ENCODE results near the gene TRAM2. TPM values are rescaled to one million over a fixed set of nuclear protein-coding genes. Genes with fewer than 3 reads are reported as not detected.

TRAM2 gene
- total RNA-seq, 1 donor from 2014 or later, result 56.3 TPM

GRCh38 chr6:52547647-52548352 lies 29.1 kb downstream of the TRAM2 start:
- DNase-seq (ENCODE audit: low spot score), result no peak

- no peak for DNase-seq (ENCODE audit: low spot score)
Observed at GRCh38 chr6:52546678-52547077, 30.2 kb downstream of the TRAM2 start.

- no peak for DNase-seq (ENCODE audit: low spot score)
Observed at GRCh38 chr6:52546192-52546591, 30.7 kb downstream of the TRAM2 start.

- no peak for DNase-seq (ENCODE audit: low spot score)
Observed at GRCh38 chr6:52545406-52546119, 31.3 kb downstream of the TRAM2 start.

- no peak for DNase-seq (ENCODE audit: low spot score)
Observed at GRCh38 chr6:52544602-52545405, 32.1 kb downstream of the TRAM2 start.

- peak; percentile 60 for DNase-seq (ENCODE audit: low spot score)
Observed at GRCh38 chr6:52543729-52544601, 32.9 kb downstream of the TRAM2 start.

- no peak for DNase-seq (ENCODE audit: low spot score)
Observed at GRCh38 chr6:52543262-52543661, 33.6 kb downstream of the TRAM2 start.

GRCh38 chr6:52541135-52541534 lies 35.7 kb downstream of the TRAM2 start:
- no peak for DNase-seq (ENCODE audit: low spot score)

GRCh38 chr6:52540286-52540902 lies 36.5 kb downstream of the TRAM2 start:
- no peak for DNase-seq (ENCODE audit: low spot score)

GRCh38 chr6:52539607-52540006 lies 37.3 kb downstream of the TRAM2 start:
- DNase-seq (ENCODE audit: low spot score), result no peak

GRCh38 chr6:52538901-52539354 lies 37.9 kb downstream of the TRAM2 start:
- DNase-seq (ENCODE audit: low spot score), result no peak

- no peak for DNase-seq (ENCODE audit: low spot score)
Observed at GRCh38 chr6:52538252-52538900, 38.5 kb downstream of the TRAM2 start.

GRCh38 chr6:52537001-52537753 lies 39.7 kb downstream of the TRAM2 start:
- DNase-seq (ENCODE audit: low spot score), result no peak

GRCh38 chr6:52536424-52536916 lies 40.4 kb downstream of the TRAM2 start:
- no peak for DNase-seq (ENCODE audit: low spot score)

- no peak for DNase-seq (ENCODE audit: low spot score)
Observed at GRCh38 chr6:52535711-52536423, 41.0 kb downstream of the TRAM2 start.

- DNase-seq (ENCODE audit: low spot score), result no peak
Observed at GRCh38 chr6:52534966-52535390, 41.9 kb downstream of the TRAM2 start.

- DNase-seq (ENCODE audit: low spot score), result no peak
Observed at GRCh38 chr6:52534363-52534762, 42.5 kb downstream of the TRAM2 start.

- no peak for DNase-seq (ENCODE audit: low spot score)
Observed at GRCh38 chr6:52533491-52533890, 43.4 kb downstream of the TRAM2 start.

Measured in mesenteric fat pad (tissue), 1 donor.